MM.1S (cell line): ENCODE measurements around the gene PREB.

Experiments used
- CTCF ChIP-seq: fragments of 300-600 bp; sonication (generic); IDR thresholded peaks from 2 replicates; pipeline ENCODE4 v1.5.1; 2016; ENCODE audit warnings: antibody characterized with exemption, low read length, mixed read lengths
- EZH2 ChIP-seq: fragments of 300-600 bp; sonication (generic); optimal IDR thresholded peaks from 2 replicates; pipeline ENCODE3; 2017; ENCODE audit warnings: low read depth, mild to moderate bottlenecking, antibody characterized with exemption, low read length, mixed read lengths
- EZH2phosphoT487 ChIP-seq: fragments of 300-600 bp; sonication (generic); IDR thresholded peaks from 2 replicates; pipeline ENCODE4 v1.6.1; 2018; ENCODE audit warnings: antibody characterized with exemption, low read length

DNA sequence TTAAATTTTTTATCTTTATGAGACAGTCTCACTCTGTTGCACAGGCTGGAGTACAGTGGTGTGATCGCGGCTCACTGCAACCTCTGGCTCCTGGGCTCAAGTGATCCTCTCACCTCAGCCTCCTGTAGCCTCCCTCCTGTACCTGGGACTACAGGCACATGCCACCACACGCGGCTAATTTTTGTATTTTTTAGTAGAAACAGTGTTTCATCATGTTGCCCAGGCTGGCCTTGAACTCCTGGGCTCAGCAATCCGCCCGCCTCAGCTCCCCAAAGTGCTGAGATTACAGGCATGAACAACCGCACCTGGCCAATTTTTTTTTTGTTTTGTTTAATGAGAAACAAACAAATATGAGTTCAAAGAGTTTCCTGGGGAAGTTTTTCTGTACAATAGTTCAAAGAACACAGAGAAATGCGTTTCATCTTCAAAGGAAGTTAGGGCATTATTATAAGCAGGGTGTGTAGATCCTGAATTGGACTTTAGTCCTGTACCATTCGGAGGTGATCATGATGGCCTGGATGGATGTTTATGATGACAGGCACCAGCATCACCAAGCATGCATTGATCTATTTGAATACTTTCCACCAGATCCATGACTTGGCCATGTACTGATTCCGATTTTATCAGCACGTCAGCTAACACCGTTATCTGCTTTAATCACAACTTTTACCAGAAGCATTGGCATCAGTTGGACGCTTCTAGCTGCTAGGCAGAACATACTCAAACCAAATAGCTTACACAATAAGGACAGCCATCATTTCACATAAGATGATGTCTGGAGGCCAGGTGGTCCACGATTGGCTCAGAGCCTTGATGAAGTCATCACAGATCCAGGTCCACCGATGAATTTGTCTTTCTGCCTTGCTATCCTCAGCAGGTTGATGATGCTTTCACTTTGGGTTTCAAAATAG, 43.3 kb upstream of the PREB start:
- TF ChIP-seq CTCF = no peak
- TF ChIP-seq EZH2 = no peak
- TF ChIP-seq EZH2phosphoT487 = no peak
